ENCODE measurements around the gene NFIX. TPM values are rescaled to one million over a fixed set of nuclear protein-coding genes. Genes with fewer than 3 reads are reported as not detected.
"Not testable (repeated sequence)": the region's sequence is repeated elsewhere in the genome, so short reads cannot be mapped to it uniquely, and the experiment has no call there.

NFIX gene
- total RNA-seq, 2 experiments from 2014 or later, result 4.7 to 5.0 TPM

DNA sequence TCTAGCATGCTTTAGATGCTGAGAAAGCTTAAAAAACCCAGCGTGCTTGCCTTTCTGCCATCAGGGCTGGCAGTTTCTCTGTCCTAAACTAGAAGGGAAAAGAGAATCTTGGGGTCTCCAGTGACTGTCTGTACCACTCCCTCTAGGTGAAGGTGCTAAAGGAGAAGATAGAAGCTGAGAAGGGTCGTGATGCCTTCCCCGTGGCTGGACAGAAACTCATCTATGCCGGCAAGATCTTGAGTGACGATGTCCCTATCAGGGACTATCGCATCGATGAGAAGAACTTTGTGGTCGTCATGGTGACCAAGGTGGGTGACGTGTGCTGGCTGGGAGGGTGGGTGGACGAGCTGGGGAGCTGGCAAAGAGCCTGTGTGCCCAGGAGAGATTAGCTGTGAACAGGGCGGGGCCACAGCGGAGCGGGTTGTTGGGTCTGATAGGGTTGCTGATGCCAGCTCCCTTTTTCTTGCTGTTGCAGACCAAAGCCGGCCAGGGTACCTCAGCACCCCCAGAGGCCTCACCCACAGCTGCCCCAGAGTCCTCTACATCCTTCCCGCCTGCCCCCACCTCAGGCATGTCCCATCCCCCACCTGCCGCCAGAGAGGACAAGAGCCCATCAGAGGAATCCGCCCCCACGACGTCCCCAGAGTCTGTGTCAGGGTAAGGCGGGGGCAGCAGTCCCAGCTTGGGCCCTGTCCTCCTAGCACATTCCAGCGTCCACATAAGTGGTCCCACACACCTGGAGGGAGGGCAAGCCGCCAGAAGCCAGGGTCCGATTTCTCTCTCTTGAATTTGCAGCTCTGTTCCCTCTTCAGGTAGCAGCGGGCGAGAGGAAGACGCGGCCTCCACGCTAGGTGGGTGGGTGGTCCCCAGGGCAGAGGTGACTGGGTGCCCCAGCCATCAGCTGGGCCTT, 47.3 kb upstream of the NFIX start:
- ChIA-PET POLR2A (interaction anchor here (1.0 to 4.0 kb wide), 6 partner anchors 8 to 29 kb away, joined by 3 to 30 read pairs (median 4); partner anchors contain the start of genes FARSA, GADD45GIP1 and SYCE2), CTCF (interaction anchor here (1.3 kb wide), 1 partner anchor 17 kb away, joined by 6 read pairs; no protein-coding TSS in a partner anchor)
- Mint-ChIP-seq H3K4me1 (ENCODE audit: low read depth) (peaks cover 38% of the 10 kb centered on the region), H3K36me3 (ENCODE audit: low read depth) (peaks cover 78% of the 10 kb centered on the region), H3K27me3 (no peaks in the 10 kb centered on the region), H3K4me3 (peak overlapping the region; percentile 32), H3K27ac (peak overlapping the region; percentile 87), H3K9me3 (no peaks in the 10 kb centered on the region)
- TF ChIP-seq, protein P1, sequence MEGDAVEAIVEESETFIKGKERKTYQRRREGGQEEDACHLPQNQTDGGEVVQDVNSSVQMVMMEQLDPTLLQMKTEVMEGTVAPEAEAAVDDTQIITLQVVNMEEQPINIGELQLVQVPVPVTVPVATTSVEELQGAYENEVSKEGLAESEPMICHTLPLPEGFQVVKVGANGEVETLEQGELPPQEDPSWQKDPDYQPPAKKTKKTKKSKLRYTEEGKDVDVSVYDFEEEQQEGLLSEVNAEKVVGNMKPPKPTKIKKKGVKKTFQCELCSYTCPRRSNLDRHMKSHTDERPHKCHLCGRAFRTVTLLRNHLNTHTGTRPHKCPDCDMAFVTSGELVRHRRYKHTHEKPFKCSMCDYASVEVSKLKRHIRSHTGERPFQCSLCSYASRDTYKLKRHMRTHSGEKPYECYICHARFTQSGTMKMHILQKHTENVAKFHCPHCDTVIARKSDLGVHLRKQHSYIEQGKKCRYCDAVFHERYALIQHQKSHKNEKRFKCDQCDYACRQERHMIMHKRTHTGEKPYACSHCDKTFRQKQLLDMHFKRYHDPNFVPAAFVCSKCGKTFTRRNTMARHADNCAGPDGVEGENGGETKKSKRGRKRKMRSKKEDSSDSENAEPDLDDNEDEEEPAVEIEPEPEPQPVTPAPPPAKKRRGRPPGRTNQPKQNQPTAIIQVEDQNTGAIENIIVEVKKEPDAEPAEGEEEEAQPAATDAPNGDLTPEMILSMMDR (IDR thresholded peaks at IDR 0.05), result no peak
- intact Hi-C loops (cut with micrococcal nuclease), result no loop called here
- ATAC-seq, result no peak
- no peak for DNase-seq

DNA sequence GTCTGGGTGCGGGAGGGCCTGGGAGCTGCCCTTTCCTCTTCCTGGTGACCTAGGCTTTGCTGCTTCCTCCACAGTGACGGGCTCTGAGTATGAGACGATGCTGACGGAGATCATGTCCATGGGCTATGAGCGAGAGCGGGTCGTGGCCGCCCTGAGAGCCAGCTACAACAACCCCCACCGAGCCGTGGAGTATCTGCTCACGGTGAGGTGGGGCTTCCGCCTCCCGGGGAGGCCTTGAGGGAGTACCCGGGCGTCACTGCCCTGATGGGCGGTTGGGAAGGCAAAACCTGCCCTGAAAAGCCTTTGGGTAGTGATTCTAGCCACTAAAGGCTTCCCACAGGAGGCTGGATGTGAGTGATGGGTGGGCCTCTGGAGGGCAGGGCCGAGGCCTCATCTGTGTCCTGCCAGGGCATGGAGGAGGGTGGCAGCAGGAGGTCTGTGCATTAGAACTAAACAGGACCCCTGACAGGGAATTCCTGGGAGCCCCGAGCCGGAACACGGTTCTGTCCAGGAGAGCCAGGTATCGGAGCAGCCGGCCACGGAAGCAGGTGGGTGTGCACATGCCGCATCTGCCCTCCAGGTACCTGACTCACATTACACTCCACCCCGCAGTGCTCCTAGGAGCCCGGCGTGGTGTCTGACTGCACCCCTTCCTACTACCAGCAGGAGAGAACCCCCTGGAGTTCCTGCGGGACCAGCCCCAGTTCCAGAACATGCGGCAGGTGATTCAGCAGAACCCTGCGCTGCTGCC, 46.5 kb upstream of the NFIX start:
- TF ChIP-seq, protein P1 (IDR thresholded peaks at IDR 0.05), result no peak
- H3K27ac Mint-ChIP-seq, result peak overlapping the region; percentile 59
- DNase-seq (no peak), ATAC-seq (no peak)
- H3K4me1 Mint-ChIP-seq (ENCODE audit: low read depth), result peaks cover 38% of the 10 kb centered on the region
- intact Hi-C loops (cut with micrococcal nuclease), result no loop called here
- no peaks in the 10 kb centered on the region for H3K27me3 Mint-ChIP-seq
- peaks cover 71% of the 10 kb centered on the region for H3K36me3 Mint-ChIP-seq (ENCODE audit: low read depth)
- POLR2A ChIA-PET, result interaction anchor here (1.0 to 4.0 kb wide), 5 partner anchors 7 to 30 kb away, joined by 3 to 30 read pairs (median 5); partner anchors contain the start of genes FARSA, GADD45GIP1 and SYCE2
- no peaks in the 10 kb centered on the region for H3K9me3 Mint-ChIP-seq
- peak overlapping the region; percentile 17 for H3K4me3 Mint-ChIP-seq
- CTCF ChIA-PET, result interaction anchor here (1.3 to 2.6 kb wide), 2 partner anchors 16 to 17 kb away, joined by 6 to 16 read pairs; no protein-coding TSS in a partner anchor

DNA sequence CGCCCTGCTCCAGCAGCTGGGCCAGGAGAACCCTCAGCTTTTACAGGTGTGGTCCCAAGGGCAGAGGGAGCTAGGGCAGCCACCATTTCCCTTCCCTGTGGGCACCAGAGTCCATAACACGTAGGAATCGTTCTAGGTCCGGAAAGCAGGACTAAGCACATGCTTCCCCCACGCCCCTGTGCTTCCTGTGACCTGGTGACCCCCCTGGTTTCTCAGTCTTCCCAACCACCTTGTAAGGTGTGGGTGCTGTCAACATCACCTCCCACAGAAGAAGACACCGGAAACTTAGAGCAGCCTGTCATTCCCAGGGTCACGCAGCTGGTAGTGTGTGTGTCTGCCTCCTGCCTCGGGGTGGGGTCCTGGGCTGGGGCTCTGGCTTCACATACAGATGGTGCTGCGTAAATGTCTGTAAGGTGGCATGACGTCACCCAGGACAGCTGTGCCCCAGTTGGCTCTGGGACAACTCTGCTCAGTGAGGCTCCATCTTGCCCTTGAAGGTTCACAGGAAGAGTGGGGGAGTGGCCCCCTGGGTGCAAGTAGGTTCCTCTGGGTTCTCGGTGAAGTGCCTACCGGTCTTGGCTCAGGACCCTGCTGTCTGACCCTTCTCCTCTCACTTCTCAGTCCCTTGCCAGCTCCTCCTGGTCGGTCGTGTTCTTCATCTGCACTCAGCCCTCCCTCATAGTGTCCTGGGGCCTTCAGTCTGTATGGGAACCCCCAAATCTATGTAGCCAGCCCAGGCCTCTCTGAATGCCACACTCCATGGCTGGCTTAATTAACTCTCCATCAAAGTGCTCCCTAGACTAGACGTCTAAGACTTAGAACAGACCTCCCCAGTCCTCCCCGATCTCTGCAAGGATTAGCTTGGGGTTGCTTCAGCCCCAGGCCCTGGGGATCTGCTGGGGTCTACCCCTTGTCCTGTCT, 45.7 kb upstream of the NFIX start:
- H3K27ac Mint-ChIP-seq, result peak overlapping the region; percentile 34
- H3K27me3 Mint-ChIP-seq, result no peaks in the 10 kb centered on the region
- H3K36me3 Mint-ChIP-seq (ENCODE audit: low read depth), result peaks cover 71% of the 10 kb centered on the region
- TF ChIP-seq, protein P1 (IDR thresholded peaks at IDR 0.05), result no peak
- H3K4me1 Mint-ChIP-seq (ENCODE audit: low read depth), result peaks cover 40% of the 10 kb centered on the region
- DNase-seq, result no peak
- intact Hi-C loops (cut with micrococcal nuclease), result no loop called here
- ChIA-PET POLR2A (interaction anchor here (1.0 to 1.8 kb wide), 4 partner anchors 9 to 203 kb away, joined by 3 to 10 read pairs (median 4); partner anchors contain the start of gene CALR), CTCF (interaction anchor here (2.6 kb wide), 1 partner anchor 16 kb away, joined by 16 read pairs; no protein-coding TSS in a partner anchor)
- H3K9me3 Mint-ChIP-seq, result no peaks in the 10 kb centered on the region
- H3K4me3 Mint-ChIP-seq, result no peak overlapping the region
- no peak for ATAC-seq

DNA sequence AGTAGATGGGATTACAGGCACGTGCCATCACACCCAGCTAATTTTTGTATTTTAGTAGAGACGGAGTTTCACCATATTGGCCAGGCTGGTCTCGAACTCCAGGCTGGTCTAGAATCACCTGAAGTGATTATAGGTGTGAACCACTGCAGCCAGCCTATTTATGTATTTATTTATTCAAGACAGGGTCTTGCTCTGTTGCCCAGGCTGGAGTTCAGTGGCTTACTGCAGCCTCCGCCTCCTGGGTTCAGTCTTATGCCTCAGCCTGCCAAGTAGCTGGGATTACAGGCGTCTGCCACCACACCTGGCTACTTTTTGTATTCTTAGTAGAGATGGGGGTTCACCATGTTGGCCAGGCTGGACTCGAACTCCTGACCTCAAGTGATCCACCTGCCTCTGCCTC, 43.2 kb upstream of the NFIX start:
- Mint-ChIP-seq H3K36me3 (ENCODE audit: low read depth) (peaks cover 68% of the 10 kb centered on the region), H3K4me1 (ENCODE audit: low read depth) (peaks cover 44% of the 10 kb centered on the region), H3K27ac (peak overlapping the region; percentile 83)
- H3K9me3 Mint-ChIP-seq; intact Hi-C loops (cut with micrococcal nuclease); H3K4me3 Mint-ChIP-seq; DNase-seq; ATAC-seq; H3K27me3 Mint-ChIP-seq: not testable (repeated sequence)
- ChIA-PET POLR2A (interaction anchor here (0.7 to 3.1 kb wide), 4 partner anchors 13 to 79 kb away, joined by 3 to 13 read pairs (median 8); partner anchors contain the start of gene FARSA), CTCF (interaction anchor here (6.0 kb wide), 1 partner anchor 13 kb away, joined by 51 read pairs; no protein-coding TSS in a partner anchor)
